HG03460 (cell line): ENCODE measurements around the gene WBP1L.
"Not testable (repeated sequence)": the region's sequence is repeated elsewhere in the genome, so short reads cannot be mapped to it uniquely, and the experiment has no call there.

Source experiments
- ATAC-seq: cut with Tn5 transposase; IDR thresholded peaks from one replicate; pipeline ENCODE4 v1.9.1; 2021; ENCODE audit not compliant: unreplicated experiment

The WBP1L gene

GRCh38 chr10:102758240-102758932 is 14.6 kb downstream of the WBP1L start:
- ATAC-seq = no peak

GRCh38 chr10:102758933-102759262 is 15.2 kb downstream of the WBP1L start:
- not testable (repeated sequence) for ATAC-seq

GRCh38 chr10:102759497-102760210 is 15.9 kb downstream of the WBP1L start:
- no peak for ATAC-seq

- ATAC-seq = no peak
Measured at GRCh38 chr10:102761981-102762380, 18.2 kb downstream of the WBP1L start.

GRCh38 chr10:102762401-102763015 is 18.8 kb downstream of the WBP1L start:
- ATAC-seq = no peak

- ATAC-seq = no peak
Measured at GRCh38 chr10:102763037-102763607, 19.4 kb downstream of the WBP1L start.

- no peak for ATAC-seq
Measured at GRCh38 chr10:102764470-102765161, 20.9 kb downstream of the WBP1L start.

GRCh38 chr10:102765336-102765735 is 21.6 kb downstream of the WBP1L start:
- ATAC-seq = no peak

GRCh38 chr10:102767428-102768160 is 23.8 kb downstream of the WBP1L start:
- no peak for ATAC-seq

GRCh38 chr10:102769375-102770107 is 25.8 kb downstream of the WBP1L start:
- ATAC-seq = no peak

- no peak for ATAC-seq
Measured at GRCh38 chr10:102770108-102770482, 26.3 kb downstream of the WBP1L start.

- ATAC-seq = no peak
Measured at GRCh38 chr10:102770792-102771191, 27.0 kb downstream of the WBP1L start.

GRCh38 chr10:102773320-102773719 is 29.6 kb downstream of the WBP1L start:
- ATAC-seq = no peak

GRCh38 chr10:102773986-102774385 is 30.2 kb downstream of the WBP1L start:
- ATAC-seq = no peak

- ATAC-seq = no peak
Measured at GRCh38 chr10:102775201-102775934, 31.6 kb downstream of the WBP1L start.

GRCh38 chr10:102775935-102776669 is 32.4 kb downstream of the WBP1L start:
- no peak for ATAC-seq

- no peak for ATAC-seq
Measured at GRCh38 chr10:102776779-102777456, 33.2 kb downstream of the WBP1L start.
